Liver (tissue), 3 donors: ENCODE data around the gene LYRM9.

Source experiments
- CTCF ChIP-seq: fragments of 150-350 bp; IDR thresholded peaks from 2 replicates; pipeline ENCODE4 v1.5.1; 2017; ENCODE audit warnings: improper control_type of control experiment, low read depth, low read length; ENCODE audit not compliant: missing input control
- EGR1 ChIP-seq, 2 donors: IDR thresholded peaks; 2 replicates each; pipeline ENCODE4 v1.6.1; 2016 to 2018; ENCODE audit warnings: antibody characterized with exemption in 2 of 2, low read depth in 2 of 2
- MAX ChIP-seq: IDR thresholded peaks from 2 replicates; pipeline ENCODE4 v1.6.1; 2016; ENCODE audit warnings: antibody characterized with exemption
- RAD21 ChIP-seq, 2 donors: IDR thresholded peaks; 2 replicates each; pipeline ENCODE4 v1.6.1; 2016; ENCODE audit warnings: antibody characterized with exemption in 2 of 2, mild to moderate bottlenecking in 2 of 2
- REST ChIP-seq: IDR thresholded peaks from 2 replicates; pipeline ENCODE4 v1.6.1; 2016; ENCODE audit warnings: antibody characterized with exemption, mild to moderate bottlenecking
- YY1 ChIP-seq: IDR thresholded peaks from 2 replicates; pipeline ENCODE4 v1.6.1; 2016; ENCODE audit warnings: antibody characterized with exemption, mild to moderate bottlenecking
- donor health status: healthy.
- donor health status: healthy.

GRCh38 chr17:27912964-27913363, 19.8 kb upstream of the LYRM9 start:
- no peak for TF ChIP-seq CTCF
- no peak for TF ChIP-seq YY1
- no peak for TF ChIP-seq RAD21 (IDR thresholded peaks at IDR 0.05)
- TF ChIP-seq REST, result no peak
- TF ChIP-seq EGR1 (IDR thresholded peaks at IDR 0.05; ENCODE audit: low read depth in 2 of 2), result no peak
- no peak for TF ChIP-seq MAX
